HG03196 (cell line): ENCODE measurements around the gene DUSP22.

Experiments
- ATAC-seq: cut with Tn5 transposase; IDR thresholded peaks from one replicate; pipeline ENCODE4 v1.9.1; 2021; ENCODE audit not compliant: unreplicated experiment

The DUSP22 gene

DNA sequence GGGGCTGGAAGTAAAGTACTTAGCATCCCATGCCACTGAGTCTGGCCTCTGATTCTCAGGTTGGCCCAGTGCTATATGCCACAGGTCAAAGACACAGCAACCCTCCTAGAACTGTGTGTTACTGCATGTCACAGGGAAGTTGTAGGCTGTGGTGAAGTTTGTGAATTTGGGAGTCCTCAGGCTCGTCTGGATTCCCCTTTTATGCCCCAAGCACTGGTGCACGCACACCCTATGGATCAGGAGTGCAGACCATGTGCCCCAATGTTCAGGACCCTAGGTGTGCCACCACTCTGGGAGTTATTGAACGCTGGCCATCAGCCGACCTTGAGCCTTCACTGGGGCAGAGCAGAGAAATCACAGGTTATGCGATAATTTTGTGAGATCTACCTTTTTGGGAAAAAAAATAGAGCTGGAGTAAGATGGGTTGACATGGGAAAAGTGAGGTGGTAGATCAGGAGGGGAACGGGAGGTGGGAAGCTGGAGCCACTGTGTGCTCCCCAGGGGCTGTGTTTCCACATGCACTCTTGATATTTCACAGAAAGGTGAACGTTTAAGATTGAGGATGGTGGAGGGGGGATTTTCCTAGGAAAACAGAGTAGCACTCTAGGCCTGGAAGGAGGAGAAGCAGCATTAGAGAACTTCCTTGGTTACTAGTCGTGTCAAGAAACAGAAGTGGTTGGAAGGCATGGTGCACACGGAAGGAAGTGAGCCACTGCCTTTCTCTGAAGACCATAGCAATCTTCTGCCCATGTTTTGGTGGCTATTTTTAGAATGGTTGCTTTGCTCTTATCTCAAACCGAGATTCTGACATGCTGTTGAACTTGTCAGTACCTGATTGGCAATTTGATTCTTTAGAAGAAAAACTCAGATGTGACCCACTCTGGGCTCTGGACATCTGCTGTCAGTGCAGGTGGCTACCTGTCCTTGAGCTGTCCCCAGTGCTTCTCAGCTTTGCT, 44.1 kb downstream of the DUSP22 start:
- ATAC-seq, result peak; percentile 36

DNA sequence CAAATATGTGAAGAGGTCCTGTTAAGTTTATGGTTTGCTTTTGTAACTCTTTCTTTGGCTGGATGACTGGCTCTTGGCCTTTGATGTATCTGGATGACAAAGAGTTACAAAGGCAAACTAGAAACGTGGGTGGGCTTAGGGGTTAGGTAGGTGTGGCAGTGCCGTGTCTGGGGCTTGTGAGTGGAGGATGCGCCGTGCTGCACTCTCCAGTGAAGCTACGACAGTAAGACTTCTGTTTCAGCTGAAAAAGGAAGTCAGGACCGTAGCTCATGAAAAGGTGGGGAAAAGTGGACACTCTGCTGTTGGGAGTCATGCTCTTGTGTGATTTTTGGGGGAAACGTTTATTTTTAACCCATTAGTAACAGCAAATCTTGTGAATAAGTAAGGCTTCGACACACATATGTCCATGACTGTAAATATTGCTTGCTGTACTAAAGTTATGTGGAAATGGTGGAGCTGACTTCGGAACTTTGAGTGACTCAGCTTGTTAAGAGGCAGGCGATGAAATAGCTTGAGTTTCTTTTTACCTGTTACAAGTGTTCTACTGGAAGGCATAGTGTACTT, 45.6 kb downstream of the DUSP22 start:
- ATAC-seq, result no peak

DNA sequence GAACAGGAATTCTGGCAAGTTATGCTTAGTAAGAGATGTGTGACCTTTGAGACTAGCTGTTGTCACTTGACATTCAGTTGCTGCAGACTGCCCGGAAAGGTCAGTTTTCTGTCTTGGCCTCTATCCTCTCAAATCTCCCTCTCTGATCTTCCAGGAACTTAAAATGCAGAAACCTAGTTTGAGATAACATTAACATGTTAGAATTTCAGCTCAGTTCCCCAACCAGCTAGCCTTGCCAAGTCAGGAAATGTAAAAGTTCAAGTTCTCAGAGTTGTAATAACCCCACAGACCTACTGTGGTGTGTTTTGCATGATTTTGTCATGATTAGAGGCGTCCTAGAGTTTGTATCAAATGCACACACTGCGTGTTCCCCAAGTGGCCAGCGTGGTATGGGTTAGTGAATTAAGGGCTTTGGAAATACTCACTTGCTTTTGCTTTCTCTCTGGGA, 46.6 kb downstream of the DUSP22 start:
- ATAC-seq, result no peak

DNA sequence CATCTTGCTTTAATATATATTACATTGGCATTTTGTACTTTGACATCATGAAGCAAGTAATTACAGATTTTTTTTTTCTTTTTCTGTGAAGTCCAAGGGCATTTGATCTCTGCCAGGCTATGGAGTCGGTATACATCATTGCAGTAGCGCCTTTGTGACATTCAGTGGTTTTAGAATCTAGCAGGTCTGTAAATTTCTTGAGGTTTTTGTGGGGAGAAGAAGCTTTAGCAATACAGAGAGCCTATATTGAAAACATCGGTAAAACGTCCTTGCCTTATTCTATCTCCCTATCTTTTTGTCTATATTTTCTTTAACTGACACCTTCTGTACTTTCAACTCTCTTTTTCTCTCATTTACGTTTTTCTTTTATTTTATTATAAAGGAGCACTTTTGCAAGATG, 47.2 kb downstream of the DUSP22 start:
- ATAC-seq, result no peak

DNA sequence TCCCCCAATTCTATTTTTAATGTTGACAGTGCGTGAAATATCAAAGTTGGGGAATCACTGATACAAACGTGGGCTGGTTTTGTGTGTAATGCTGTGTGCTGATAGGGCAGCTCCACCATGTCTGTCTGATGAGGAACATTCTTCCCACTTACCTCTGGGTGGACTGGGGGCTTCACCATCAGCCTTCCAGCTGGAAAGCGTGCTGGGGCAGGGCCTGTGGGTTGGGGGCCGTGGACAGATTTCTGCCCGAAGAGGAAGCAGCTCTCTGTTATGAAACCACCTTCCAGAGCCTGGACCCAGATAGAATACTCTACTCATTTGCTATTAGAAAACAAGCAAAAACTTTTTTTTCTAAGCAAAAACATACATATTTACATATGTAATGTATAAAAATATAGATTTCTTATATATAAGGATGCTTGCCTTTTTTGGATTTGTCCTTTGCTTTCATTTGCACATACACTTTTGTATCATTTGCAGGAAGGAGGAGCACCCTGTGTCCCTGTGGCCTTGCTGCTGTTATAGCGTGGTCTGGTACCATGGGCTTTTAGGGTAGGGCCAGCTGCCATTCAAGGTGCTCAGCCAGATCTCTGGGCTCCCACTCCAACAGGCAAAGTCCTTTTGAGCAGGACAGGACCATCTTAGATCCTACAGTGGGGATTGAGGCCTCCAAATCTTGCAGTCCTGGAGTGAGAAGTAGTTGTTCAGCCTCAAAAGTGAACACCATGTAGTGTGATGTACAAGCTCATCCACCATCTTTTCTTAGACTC, 48.1 kb downstream of the DUSP22 start:
- ATAC-seq, result no peak

DNA sequence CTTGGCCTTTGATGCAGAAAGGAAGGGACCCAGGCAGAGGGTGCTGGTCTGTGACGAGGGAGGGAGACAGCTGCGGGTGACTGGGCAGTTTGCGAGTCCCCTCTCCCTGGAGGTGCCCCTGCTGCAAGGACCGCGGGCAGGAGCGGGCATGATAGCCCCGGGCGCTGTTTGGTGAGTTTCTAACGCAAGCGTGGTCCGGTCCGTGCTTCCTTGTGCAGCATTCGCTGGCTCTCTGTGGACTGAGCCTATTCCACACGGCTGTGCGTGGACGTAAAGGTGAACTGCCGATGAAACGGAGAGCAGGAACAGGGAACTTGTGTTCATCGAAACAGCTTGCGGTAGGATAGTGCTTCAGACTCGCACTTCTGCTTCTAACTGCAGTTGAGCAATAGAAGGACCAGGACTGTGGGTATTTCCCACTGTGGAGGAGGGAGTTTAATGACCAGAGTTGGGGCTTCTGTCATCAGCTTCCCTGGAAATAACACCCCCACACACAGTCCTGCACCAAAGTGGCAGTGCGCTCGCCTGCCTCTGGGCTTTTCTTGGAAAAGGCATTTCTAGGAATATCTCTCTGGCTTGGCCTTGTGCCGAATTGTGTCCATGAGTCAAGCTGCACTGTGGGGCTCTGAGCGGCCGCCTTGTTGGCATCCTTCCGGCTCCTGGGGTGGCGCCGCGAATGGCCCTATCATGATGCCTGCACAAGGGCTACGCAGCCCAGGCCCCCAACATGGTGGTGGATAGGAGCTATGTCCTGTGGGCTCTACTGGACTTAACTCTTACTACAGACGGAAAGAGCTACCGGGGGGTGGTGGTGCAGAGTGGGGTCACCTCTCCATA, 48.9 kb downstream of the DUSP22 start:
- ATAC-seq, result peak; percentile 28

DNA sequence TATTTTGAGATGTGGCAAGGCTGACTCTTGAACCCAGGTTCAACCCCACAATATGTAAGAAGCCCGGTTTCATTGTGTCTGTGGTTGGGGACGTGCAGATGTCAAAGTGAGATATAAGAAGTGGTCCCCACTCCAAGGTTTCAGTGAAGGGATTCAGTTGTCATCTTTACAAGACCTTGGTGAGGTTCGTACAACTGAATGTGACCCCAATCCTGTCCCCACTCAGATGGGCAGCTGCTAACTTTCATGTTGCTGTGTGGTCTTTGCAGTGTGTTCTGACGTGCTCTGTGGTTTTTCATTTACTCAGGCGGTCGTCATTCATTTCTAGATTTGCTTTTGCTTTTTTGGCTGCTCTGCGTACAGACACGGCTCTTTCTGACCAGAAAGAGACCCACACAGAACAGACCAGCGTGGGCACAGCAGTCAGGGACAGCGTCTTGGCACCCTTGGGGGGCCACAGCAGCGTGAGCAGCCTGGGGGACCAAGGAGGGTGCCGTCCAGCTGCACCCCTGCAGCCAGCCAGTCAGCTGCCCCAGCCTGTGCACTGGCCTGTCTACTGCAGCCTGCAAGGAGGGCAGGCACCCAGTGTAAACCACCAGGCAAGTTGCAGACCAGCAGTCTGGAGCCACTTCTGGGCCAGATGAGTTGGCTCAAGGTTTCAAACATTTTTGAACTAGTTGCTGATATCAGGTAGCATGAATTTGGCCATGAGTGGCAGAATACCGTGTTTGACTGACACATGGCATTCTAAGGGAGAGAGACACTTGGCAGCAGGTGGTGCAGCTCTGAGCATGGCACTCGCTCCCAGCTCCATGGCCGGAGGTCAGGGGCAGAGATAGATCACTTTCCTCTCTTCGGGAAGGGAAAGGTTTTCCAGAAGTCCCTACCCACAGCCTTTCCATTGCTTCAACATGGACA, 49.9 kb downstream of the DUSP22 start:
- peak; percentile 44 for ATAC-seq

DNA sequence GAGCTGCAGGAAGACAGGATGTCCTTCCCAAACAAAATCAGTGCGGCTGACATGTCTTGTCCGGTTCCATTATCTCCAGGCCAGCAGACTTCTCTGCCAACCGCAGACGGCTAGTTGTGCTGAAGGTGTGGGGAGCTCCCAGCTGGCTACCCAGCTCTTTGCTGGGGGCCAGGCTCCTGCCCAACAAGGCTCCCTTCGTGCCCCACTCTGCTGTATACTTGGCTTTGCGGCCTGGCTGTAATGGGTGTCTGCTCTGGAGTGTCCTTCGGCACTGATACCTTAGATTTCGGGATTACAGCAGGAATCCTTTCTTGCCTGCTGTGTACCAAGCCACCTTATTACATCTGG, 50.5 kb downstream of the DUSP22 start:
- no peak for ATAC-seq

DNA sequence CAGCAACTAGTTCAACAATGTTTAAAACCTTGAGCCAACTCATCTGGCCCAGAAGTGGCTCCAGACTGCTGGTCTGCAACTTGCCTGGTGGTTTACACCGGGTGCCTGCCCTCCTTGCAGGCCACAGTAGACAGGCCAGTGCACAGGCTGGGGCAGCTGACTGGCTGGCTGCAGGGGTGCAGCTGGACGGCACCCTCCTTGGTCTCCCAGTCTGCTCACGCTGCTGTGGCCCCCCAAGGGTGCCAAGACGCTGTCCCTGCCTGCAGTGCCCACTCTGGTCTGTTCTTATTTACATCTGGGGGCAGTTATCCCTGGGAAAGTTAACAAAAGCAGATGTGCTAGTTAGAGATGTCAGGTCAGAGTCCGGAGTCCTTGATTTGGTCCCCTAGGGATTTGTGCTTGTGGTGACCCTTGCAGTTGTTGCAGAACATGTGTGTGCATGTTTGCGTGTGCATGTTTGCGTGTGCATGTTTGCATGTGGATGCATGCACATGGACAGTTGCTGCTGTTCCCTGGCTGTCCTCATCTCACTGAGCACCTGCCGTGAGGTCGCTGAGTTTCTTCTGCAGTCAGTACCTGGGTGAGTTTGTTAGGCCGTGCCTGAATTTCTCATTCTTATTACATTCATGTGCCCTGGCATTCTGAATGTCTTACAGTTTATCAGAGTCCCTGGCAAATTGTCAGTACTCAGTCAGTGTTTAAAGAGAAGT, 51.1 kb downstream of the DUSP22 start:
- no peak for ATAC-seq

DNA sequence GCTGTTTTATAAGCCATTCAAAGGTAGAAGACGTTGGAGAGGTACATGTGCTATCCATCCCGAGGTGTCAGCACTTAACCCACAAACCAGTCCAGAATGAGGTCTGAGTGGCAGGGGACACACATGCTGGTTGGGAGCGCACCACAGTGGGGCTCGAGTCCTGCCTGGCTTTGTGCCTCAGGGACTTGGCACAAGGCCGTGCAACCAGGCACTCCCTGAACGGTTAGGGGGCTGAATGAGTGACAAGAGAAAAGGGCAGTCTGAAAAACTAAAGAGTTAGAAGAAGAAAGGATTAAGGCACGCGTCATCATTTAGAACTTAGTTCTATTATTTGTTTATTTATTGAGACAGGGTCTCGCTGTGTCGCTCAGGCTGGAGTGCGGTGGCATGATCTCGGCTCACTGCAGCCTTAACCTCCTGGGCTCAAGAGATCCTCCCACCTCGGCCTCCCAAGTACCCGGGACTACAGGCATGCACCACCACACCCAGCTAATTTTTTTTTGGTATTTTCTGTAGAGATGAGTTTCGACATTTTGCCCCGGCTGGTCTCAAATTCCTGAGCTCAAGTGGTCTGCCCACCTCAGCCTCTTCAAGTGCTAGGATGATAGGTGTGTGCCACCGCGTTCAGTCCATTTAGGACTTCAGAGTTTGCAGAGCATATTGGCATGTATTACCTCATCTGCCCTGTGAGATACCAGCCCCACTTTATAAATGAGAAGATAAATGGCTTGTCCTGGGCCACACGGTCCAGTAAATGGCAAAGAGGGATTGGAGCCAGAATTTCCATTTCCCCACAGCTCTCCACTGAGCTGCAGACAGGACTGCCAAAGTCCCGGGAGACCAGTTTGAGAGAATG, 51.9 kb downstream of the DUSP22 start:
- no peak for ATAC-seq

DNA sequence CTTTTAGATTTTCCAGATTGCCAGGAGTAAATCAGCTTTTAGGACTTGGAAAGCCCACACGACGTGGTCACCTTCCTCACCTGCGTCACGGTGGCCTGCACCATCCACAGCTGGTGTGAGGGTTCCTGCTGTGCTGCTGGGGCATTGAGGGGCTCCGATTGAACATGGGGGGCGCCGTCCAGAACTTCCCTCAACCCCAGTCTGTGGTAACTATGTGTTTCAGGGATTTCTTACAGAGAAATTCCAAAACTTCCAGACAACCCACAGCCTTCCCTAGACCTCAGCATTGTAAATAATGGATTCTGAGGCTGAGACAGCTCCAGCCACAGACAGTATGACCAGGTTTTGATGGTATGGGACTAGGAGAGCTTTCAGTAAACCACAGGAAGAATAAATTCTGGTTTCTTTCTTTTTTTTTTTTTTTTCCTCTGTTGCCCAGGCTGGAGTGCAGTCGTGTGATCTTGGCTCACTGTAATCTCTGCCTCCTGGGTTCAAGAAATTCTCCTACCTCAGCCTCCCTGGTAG, 52.6 kb downstream of the DUSP22 start:
- no peak for ATAC-seq

DNA sequence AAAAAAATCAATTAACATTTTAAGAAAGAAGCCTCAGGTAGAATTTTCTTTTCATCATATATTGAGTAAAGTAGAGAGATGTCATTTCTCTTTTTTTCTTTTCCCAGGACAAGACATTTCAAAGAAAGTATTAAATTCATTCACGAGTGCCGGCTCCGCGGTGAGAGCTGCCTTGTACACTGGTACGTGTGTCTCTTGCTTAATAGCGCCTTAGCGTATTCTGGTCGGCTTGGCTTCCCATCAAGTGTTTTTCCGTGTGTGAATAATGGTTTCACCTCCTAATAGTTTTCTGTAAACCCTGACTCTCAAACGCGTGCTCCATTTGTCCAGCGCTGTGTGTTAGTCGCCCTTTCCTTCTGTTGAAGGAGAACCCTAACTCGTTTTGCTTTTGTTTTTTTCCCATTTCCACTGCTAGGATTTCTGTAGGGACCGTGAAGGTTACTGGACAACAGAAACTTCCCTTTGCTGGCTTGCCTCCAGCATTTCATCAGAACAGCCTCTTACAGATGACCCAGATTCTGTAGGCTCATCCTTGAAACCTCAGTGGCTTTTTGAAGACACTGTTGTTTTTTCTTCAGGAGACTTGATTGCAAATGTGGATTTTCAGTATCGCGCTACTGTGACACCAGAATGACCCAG, 53.6 kb downstream of the DUSP22 start:
- no peak for ATAC-seq

DNA sequence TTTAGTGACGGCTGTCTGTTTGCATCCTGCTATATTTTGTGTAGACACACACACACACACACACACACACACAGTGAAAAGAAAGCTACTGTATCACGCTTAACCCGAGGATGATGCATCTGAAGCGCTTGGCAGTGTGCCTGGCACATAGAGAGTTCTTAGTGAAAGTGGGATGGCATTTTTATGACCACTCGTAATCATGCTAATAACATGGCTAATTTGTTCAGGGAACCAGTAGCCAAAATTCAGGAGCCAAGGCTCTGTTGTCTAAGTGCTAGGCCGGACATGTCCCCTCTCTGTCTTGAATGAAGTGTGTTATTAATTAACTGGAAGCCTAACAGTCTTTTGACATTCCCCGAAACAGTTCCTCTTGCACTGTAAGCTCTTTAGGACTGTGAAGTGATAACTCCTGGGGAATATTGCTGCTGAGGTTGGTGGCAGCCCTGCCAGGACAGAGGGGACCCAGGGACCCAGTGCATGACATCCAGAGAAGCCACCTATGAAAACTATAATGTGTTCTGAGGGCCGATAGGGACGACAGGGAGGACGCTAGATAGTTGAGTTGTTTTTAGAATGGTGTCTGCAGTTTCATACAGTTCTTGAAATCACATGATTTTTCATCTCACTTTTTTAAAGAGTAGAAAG, 54.2 kb downstream of the DUSP22 start:
- ATAC-seq, result no peak

DNA sequence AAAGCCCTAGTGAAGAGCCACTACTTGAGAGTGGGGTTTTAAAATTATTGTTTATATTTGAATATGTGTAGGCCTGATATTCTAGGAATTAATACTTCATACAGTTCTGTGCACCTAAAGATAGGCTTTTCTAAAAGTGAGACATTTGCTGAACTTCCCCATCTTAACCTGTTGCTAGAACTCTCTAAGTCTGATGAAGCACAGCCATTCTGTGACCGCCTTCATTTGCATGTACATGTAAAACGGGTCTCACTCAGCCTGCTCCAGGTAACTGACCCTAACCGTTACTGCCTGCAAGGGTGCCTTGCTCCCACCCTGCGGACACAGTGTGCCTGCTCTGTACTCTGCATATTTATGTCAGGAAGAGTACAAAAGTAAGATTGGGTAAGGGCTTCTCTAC, 54.9 kb downstream of the DUSP22 start:
- ATAC-seq, result peak; percentile 72

DNA sequence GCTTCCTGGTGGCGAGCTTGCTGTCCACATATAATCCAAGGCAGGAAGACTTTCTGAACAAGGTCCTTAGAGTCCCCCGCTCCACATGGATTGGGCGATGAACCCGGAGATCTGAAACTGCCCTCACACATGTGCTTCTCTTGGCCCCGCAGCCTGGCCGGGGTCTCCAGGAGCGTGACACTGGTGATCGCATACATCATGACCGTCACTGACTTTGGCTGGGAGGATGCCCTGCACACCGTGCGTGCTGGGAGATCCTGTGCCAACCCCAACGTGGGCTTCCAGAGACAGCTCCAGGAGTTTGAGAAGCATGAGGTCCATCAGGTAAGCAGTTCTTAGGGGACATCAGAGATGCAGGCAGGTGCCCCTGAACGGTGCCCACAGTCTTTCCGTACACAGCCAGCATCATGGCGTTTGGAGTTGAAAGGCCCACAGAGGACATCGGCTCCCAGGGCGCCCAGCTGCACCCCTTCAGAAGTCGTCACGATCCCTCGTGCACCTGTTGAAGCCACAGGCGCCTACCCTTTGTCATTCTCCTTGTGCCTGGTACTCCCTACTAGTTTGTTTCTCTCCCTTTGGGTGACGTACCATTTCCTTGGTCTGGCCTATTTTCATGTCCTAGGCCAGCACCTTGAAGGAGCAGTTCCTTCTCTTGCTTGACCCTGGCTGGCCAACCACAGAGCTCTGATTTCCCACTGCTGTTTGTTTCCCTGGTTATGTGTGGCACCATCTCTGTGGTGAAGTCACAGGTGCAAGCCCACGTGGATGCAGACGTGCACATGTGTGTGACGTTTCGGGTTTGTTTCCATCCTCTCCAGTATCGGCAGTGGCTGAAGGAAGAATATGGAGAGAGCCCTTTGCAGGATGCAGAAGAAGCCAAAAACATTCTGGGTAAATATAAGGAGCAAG, 55.9 kb downstream of the DUSP22 start:
- ATAC-seq, result no peak

DNA sequence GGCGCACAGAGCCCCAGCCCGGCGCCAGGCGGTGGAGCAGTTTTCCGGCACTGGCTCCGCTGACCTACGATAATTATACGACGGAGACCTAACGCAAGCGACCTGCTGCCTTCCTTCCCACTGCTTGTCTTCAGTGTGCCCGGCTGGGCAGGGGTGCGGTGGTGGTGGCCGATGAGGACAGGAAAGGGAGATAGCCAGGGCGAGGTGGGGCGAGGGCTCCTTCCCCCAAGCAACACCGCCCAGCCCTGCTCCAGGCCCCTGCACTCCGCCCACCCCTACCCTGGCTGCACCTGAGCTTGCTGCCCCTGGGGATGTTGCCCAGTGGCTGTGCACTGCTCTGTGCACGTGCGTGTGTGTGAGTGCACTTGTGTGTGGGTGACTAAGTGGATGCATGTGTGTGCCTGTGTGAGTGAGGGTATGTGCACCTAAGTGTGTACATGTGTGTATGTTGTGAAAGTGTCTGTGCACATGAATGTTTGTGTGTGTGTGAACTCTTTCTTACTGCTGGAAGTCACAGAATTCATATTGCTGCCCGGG, 56.6 kb downstream of the DUSP22 start:
- ATAC-seq, result no peak
